HG03565 (cell line): Measurements from ENCODE around the gene ACIN1.
"Not testable (repeated sequence)": the region's sequence is repeated elsewhere in the genome, so short reads cannot be mapped to it uniquely, and the experiment has no call there.

Experiments
- ATAC-seq: cut with Tn5 transposase; IDR thresholded peaks from one replicate; pipeline ENCODE4 v1.9.1; 2021; ENCODE audit warnings: mild to moderate bottlenecking, moderate library complexity; ENCODE audit not compliant: unreplicated experiment

ACIN1 gene

GRCh38 chr14:23021889-23022442 lies 73.0 kb downstream of the ACIN1 start:
- ATAC-seq = no peak

DNA sequence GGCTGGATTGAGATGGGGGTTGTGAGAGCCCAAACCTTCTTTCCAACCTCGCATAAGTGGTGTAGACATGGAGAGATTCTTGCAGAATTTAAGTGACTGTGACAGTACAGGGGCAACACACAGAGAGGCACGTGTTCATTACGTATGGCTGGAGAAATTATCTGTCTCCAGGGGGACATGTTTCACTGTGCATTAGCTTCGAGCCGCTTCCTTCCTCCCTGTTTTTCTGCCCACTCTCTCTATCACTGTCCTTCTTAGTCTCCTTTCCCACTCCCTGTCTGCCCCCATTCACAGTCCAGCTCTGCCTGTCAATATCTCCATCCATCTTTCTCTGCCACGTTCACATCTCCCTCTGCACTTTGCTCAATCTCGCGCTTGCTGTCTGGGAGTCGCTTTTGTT lies 73.5 kb downstream of the ACIN1 start:
- no peak for ATAC-seq

DNA sequence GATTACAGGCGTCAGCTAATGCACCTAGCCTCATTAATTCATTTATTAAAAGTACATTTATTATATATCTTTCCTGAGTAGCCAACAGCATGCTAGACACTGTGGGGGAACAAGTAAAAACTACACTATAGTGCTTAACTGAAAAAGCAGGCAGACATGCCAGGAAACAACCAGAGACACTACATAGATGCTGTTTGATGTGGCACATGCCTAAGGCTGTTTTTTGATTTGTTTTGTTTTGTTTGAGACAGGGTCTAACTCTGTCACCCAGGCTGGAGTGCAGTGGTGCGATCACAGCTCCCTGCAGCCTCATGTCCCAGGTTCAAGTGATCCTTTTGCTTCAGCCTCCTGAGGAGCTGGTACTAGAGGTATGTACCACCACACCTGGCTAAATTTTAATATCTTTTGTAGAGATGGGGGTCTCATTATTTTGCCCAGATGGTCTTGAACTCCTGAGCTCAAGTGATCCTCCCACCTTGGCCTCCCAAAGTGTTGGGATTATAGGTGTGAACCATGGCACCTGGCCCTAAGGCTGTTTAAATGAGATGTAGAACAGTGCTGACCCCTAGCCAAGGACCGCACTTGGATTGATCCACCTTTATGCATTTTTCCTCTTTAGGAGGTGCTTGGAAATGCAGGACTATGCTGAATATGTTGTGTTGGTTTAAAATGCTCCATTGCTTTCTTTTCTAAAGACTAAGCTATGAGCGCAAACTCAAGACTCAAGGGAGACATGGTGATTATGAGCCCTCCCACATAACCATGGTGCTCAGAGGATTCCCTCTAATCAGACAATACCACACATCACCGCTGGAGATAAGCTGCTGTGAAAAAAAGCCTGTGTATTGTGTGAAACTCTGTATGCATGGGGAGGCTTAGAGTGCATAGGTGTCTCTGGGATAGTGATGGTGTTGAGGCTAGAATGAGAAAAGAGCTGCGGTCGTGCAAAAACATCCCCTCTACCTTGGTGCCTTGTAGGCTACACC lies 74.5 kb downstream of the ACIN1 start:
- no peak for ATAC-seq

DNA sequence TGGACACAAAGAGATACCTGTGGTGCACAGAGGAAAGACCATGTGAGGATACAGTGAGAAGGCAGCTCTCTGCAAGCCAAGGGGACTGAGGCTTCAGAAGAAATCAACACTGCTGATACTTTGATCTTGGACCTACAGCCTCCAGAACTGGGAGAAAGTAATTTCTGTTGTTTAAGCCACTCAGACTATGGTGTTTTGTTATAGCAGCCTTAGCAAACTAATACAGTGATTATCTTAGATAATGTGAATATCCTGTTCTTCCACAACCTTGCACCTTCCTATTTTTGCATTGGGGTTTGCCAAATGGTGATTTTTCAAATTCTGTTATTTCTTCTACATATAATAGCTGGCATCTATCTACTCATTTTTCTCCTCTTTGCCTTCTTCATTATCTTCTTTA lies 76.8 kb downstream of the ACIN1 start:
- no peak for ATAC-seq

- ATAC-seq = no peak
These were observed 77.8 kb downstream of the ACIN1 start for GRCh38 chr14:23017091-23017490.

DNA sequence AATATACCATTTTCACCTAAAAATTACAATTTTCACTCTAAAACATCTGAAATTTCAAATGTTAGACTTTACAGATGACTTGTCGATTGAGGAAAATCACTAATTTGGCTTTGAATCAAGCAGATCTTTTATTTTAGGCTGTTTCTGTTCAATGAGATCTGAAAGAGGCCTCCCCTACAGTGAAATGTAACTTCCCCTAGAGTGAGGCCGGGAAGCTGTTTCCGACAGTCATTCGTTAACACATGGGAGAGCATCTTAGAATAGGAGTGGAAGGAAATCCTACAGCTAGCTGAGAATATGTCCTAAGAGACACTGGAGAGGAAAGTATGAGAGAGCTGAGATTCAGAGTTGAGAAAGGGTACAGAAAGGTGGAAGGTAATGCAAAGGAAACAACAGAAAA lies 79.3 kb downstream of the ACIN1 start:
- ATAC-seq = no peak

- ATAC-seq = not testable (repeated sequence)
These were observed 81.2 kb downstream of the ACIN1 start for GRCh38 chr14:23013749-23014054.

DNA sequence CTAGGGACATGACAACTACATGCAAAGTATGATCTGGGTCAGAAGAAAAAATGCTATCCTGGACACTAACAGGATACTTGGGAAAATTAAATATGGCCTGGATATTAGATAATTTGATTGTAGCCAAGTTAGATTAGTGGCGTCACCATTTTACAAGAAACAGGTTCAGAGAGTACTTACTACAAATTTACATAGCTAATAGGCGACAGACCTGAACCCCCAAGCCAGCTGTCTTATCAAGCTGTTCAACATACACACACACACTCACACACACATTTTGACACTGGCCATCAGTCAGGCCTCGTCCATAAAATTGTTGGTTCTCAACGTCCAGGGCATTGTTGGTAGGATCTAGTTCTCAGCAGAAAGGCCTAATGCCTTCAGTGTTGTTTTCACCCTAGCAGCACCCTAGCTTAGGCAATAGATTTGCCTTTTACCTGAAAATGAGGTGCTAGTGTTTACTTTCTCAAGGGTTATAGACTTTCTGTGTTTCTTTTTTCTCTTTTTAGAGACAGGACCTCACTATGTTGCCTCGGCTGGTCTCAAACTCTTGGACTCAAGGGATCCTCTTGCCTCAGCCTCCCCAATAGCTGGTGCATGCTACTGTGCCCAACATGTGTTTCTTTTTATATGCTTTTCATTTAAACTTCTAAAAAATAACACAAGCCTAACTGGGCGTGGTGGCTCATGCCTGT lies 81.7 kb downstream of the ACIN1 start:
- no peak for ATAC-seq

GRCh38 chr14:23009939-23010726 lies 84.8 kb downstream of the ACIN1 start, which contains the start of gene C14orf93:
C14orf93 (minus strand) TSS chr14:23010143; CDS start chr14:22999023, 11,120 bp downstream.
- ATAC-seq = no peak

DNA sequence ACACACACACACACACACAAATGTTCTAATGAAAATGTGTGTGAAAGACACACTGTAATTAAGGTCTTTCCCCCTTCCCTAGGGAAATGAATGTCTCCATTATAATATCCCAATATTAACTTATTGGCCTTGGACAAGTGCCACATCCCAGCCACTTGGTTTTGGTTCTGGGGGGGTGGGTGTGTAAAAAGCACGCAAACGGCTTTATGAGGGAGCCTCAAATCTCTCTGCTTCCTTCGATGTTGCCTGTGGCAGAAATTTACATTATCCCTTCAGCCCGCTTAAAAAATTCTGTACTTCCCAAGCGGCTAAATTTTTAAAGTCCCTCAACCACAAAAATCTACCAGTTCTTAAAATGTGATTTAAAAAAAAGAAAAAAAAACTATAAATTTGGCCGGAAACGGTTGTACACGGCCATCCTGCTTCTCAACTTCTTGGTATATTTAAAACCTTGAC lies 85.4 kb downstream of the ACIN1 start:
- ATAC-seq = no peak

DNA sequence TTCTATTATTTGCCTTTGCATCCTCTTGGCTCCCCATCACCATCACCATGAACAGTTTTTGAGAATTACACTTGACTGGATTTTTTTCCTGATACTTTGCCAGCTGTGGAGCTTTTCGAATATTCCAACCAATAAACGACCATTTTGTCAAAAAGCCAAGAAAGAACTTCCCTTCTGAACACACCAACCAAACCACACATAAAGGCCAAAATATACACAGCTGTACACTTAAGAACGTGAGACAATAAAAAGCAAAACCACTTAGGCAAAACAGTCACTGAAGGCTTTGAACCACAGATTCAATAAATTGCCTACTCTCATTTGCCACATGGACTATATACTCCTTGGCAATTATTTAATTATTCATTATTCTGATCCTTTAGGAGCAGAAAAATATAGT lies 86.1 kb downstream of the ACIN1 start:
- ATAC-seq = no peak
